Fibroblast of lung (primary cell): ENCODE measurements around the gene EPB41L1. TPM values are rescaled to one million over a fixed set of nuclear protein-coding genes. Genes with fewer than 3 reads are reported as not detected.

Source experiments
- DNase-seq, 2 donors: peaks; one replicate each; pipeline versions ENCODE4 v3.0.0 to v3.0.0-alpha.2; 2010; ENCODE audit warnings: low read depth in 2 of 2
- H2AFZ ChIP-seq: 2 replicates; pipeline ENCODE4 v1.5.1; 2012; ENCODE audit warnings: low read length, control low read depth, inconsistent platforms
- H3K27ac ChIP-seq: 2 replicates; pipeline ENCODE4 v1.5.1; 2011; ENCODE audit warnings: low read length, control low read depth; ENCODE audit not compliant: insufficient read depth
- H3K27me3 ChIP-seq: 2 replicates; pipeline ENCODE4 v1.5.1; 2011; ENCODE audit warnings: mild to moderate bottlenecking, low read length; ENCODE audit not compliant: control insufficient read depth, insufficient read depth
- H3K36me3 ChIP-seq: 2 replicates; pipeline ENCODE4 v1.5.1; 2011; ENCODE audit warnings: low read length; ENCODE audit not compliant: control insufficient read depth, insufficient read depth
- H3K4me1 ChIP-seq: 2 replicates; pipeline ENCODE4 v1.5.1; 2011; ENCODE audit warnings: low read length; ENCODE audit not compliant: control insufficient read depth, insufficient read depth; ENCODE audit errors: extremely low read depth
- H3K4me2 ChIP-seq: 2 replicates; pipeline ENCODE4 v1.5.1; 2011; ENCODE audit warnings: low read length, control low read depth; ENCODE audit not compliant: insufficient read depth; ENCODE audit errors: extremely low read depth
- H3K4me3 ChIP-seq, 4 experiments: fragments of 200-600 bp in 1 of 4; sonication (generic) in 1 of 4; replicated peaks in 1 of 4; 2 replicates each; pipeline ENCODE4 v1.5.1; 2011 to 2016; ENCODE audit warnings: low read length in 4 of 4, low read depth in 3 of 4, mild to moderate bottlenecking in 3 of 4, control low read depth in 2 of 4, inconsistent platforms in 1 of 4, mixed read lengths in 1 of 4; ENCODE audit not compliant: insufficient read depth in 1 of 4; ENCODE audit errors: control extremely low read depth in 1 of 4
- H3K79me2 ChIP-seq: 2 replicates; pipeline ENCODE4 v1.5.1; 2012; ENCODE audit warnings: mild to moderate bottlenecking, low read length, inconsistent platforms; ENCODE audit not compliant: control insufficient read depth, insufficient read depth
- H3K9ac ChIP-seq: 2 replicates; pipeline ENCODE4 v1.5.1; 2011; ENCODE audit warnings: mild to moderate bottlenecking, low read length, control low read depth; ENCODE audit not compliant: insufficient read depth
- H3K9me3 ChIP-seq: 2 replicates; pipeline ENCODE4 v1.5.1; 2012; ENCODE audit warnings: low read depth, low read length; ENCODE audit not compliant: control insufficient read depth, insufficient read depth
- H4K20me1 ChIP-seq: 2 replicates; pipeline ENCODE4 v1.5.1; 2011; ENCODE audit warnings: low read length; ENCODE audit not compliant: control insufficient read depth, insufficient read depth; ENCODE audit errors: extremely low read depth
- CTCF ChIP-seq, 2 donors: IDR thresholded peaks in 1 of 2; conservative IDR thresholded peaks in 1 of 2; 1 replicate in 1 of 2; 2 replicates in 1 of 2; pipeline ENCODE4 v1.5.1; 2011 to 2012; ENCODE audit warnings: low read length in 2 of 2, control low read depth in 1 of 2, inconsistent platforms in 1 of 2, low read depth in 1 of 2, mild to moderate bottlenecking in 1 of 2
- EZH2 ChIP-seq: IDR thresholded peaks from 2 replicates; pipeline ENCODE4 v1.5.1; 2012; ENCODE audit warnings: low read length, control low read depth, mild to moderate bottlenecking; ENCODE audit errors: missing control alignments
- polyA plus RNA-seq, 2 donors: library from polyadenylated mRNA; depleted of rRNA in 1 of 2; stranded (reverse) in 1 of 2; unstranded in 1 of 2; fragments of >200 nt; gene quantifications; 2 replicates each; pipeline ENCODE4 v1.2.1, GENCODE V29; 2011 to 2012; ENCODE audit warnings: missing spikeins in 1 of 2
- total RNA-seq: library from RNA; depleted of rRNA; stranded (reverse); fragments of >200 nt; gene quantifications from 2 replicates; pipeline ENCODE4 v1.2.1, GENCODE V29; 2014

Gene EPB41L1
- total and polyA plus RNA-seq, 2 donors (not counting 1 experiment from before 2014, with no cell fraction given): 16.2 to 17.0 TPM

GRCh38 chr20:36162272-36162966 is 7.9 kb downstream of the EPB41L1 start:
- Histone ChIP-seq H3K4me1 (no peaks in the 10 kb centered on the region), H3K79me2 (no peaks in the 10 kb centered on the region), H3K27me3 (no peaks in the 10 kb centered on the region), H2AFZ (no peak overlapping the region), H3K9me3 (no peaks in the 10 kb centered on the region), H4K20me1 (no peaks in the 10 kb centered on the region), H3K36me3 (no peaks in the 10 kb centered on the region), H3K9ac (no peak overlapping the region), H3K4me3 (no peak overlapping the region), H3K27ac (no peak overlapping the region), H3K4me2 (no peak overlapping the region)
- no peak for TF ChIP-seq CTCF (conservative IDR thresholded peaks at IDR 0.05 in 1 of 2, IDR thresholded peaks at IDR 0.05 in 1 of 2; ENCODE audit: low read depth in 1 of 2, low read length in 2 of 2)
- TF ChIP-seq EZH2: no peak
- peak in 1 of 2 donors; percentile 14 for DNase-seq

DNA sequence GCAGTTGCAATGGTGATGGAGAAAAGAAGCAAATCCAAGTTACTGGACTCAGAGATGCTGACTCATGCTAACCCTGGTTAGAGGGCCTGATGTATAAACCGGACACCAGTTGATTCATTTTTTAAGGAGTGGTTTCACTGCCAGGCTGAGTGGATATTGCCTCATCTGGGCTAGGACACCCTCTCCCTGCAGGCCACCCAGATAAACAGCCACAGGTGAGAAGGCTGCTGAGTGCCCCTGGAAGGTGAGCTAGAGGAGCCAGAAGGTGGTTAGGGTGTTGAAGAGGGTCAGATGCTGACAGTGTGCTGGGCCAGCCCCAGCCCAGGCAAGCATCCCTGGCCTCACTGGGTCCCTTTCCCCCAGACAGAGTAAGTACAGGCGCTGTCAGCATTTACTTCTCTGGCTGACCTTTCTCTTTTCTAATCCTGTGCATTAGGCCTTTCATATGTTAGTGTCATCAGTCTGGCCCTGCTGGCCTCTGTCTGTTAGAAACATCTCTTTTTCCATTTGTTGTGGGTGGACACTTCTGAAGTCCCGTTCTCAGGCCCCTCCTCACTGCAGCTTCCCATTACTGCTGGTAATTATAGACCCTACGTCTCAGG is 13.5 kb downstream of the EPB41L1 start:
- Histone ChIP-seq H3K9me3 (no peaks in the 10 kb centered on the region), H3K4me2 (no peak overlapping the region), H4K20me1 (no peaks in the 10 kb centered on the region), H3K9ac (no peak overlapping the region), H3K36me3 (no peaks in the 10 kb centered on the region), H3K79me2 (no peaks in the 10 kb centered on the region), H3K4me3 (no peak overlapping the region), H2AFZ (no peak overlapping the region), H3K27me3 (no peaks in the 10 kb centered on the region), H3K27ac (no peak overlapping the region), H3K4me1 (peaks cover 6% of the 10 kb centered on the region)
- DNase-seq: peak; percentile 34 to 41
- TF ChIP-seq EZH2: no peak
- TF ChIP-seq CTCF (conservative IDR thresholded peaks at IDR 0.05 in 1 of 2, IDR thresholded peaks at IDR 0.05 in 1 of 2; ENCODE audit: low read depth in 1 of 2, low read length in 2 of 2): no peak

DNA sequence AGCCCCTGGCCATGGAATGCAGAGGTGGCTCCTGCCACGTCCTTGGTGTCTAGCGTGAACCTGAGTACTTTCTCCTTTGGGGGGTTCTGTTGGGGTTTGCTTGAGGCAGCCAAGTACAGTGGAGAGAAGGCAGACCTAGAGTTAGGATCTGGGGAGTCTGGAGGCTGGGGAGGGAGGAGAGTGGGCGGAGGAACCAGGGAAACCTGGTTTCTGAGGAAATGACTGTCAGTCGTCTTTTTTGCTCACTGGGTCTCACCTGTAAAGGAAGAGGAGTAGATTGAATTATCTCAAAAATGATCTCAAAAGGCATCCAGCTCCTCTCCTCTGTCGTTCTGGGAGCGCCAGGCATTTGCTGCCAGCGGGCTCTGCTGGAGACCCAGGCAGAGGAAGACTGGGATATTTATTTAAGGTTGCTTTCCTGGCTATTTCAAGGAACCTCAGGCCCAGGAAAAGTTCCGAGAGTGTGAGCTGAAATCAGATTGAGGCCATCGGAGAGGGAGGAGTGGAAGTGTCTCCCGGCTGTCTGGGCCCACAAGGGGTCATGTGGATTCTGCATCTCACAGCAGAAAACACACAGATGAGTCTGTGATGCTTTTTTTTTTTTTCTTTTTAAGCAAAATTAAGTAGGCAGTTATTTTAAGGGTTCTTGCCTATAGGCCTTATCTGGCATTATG is 16.1 kb downstream of the EPB41L1 start:
- peaks cover 11% of the 10 kb centered on the region for H3K4me1 ChIP-seq
- no peak for DNase-seq

More for the DNA sequence above, 16.1 kb downstream of the EPB41L1 start:
- Histone ChIP-seq H3K27ac (no peak overlapping the region), H3K36me3 (no peaks in the 10 kb centered on the region), H3K4me2 (no peak overlapping the region), H3K4me3 (no peak overlapping the region), H2AFZ (no peak overlapping the region), H3K9ac (no peak overlapping the region), H3K79me2 (no peaks in the 10 kb centered on the region), H3K9me3 (no peaks in the 10 kb centered on the region), H3K27me3 (no peaks in the 10 kb centered on the region), H4K20me1 (no peaks in the 10 kb centered on the region)
- TF ChIP-seq EZH2 (no peak), CTCF (conservative IDR thresholded peaks at IDR 0.05 in 1 of 2, IDR thresholded peaks at IDR 0.05 in 1 of 2; ENCODE audit: low read depth in 1 of 2, low read length in 2 of 2) (no peak)
